ENCODE data around the gene NOS1AP.

Gene NOS1AP

GRCh38 chr1:162305969-162306368, 236.5 kb downstream of the NOS1AP start:
- no peak for DNase-seq

- peak; percentile 45 to 49 for DNase-seq
These were observed 240.8 kb downstream of the NOS1AP start for GRCh38 chr1:162310337-162310736.

GRCh38 chr1:162314206-162314605, 244.7 kb downstream of the NOS1AP start:
- DNase-seq = no peak

DNA sequence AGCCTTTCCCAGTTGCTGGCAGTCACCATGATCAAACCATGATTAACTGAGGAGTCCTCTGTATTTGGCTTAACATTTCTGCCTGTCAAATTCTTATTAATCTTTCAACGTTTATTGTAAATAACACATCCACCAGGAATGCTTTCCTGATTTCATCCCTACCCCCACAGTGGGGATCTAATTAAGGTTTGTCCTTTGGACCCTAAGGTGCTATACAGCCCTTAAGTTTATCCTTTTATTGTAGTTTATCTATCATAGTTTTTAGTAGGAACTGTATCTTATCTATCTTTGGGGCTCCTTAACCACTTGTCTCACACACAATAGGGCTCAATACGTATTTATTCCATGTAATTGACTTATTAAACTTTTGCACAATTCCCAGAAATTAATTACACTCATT, 246.2 kb downstream of the NOS1AP start:
- no peak for DNase-seq

GRCh38 chr1:162316187-162316586, 246.7 kb downstream of the NOS1AP start:
- no peak for DNase-seq

DNA sequence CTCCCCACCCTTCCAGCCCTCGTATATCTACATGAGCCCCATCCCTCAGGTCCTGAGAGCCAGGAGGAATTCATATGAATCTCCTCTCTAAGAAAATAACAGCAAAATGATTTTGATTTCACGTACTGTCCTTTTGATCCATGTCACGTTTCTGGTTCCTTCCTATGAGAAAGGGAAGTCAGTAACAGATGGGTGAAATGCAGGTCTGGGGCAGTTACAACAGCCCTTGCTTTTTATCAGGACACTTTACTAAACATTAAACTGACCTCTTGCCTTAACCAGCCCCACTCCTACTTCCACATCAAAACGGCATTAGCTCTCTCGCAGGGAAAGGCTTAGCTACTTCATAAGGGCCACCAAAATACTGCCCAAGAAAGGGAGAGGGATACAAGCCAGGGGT, 248.1 kb downstream of the NOS1AP start:
- peak in 1 of 2 experiments; percentile 6 for DNase-seq

DNA sequence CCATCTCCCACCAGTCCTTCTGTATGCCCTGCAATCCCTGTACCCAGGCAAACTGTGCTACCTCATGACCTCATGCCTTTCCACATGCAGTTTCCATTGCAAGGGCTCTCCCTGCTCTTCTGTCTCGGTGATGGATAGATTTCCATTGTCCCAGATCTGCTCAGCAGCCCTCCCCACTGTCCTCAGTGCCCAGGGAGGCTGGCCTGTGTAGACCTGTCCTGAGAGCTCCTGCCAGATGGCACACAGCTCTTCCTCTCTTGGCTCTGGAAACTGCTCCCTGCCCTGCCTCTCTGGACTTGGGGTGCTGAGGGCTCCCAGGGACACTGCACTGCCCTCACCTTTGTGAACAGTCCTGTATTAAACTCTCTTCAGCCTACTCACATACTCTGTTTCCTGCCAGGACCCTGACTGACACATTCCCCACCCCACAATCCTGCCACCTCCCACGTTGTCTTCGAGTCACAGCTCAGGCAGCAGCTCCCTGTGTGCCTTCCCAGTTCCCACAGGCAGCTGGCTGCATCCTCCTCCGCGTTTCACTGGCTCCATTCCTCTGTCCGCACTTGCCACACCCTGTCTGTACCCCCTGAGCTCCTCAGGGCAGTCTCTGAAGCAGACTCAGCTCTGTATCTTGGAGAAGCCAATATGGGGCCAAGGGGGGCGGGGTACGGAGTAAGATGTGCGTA, 250.1 kb downstream of the NOS1AP start:
- DNase-seq = no peak

DNA sequence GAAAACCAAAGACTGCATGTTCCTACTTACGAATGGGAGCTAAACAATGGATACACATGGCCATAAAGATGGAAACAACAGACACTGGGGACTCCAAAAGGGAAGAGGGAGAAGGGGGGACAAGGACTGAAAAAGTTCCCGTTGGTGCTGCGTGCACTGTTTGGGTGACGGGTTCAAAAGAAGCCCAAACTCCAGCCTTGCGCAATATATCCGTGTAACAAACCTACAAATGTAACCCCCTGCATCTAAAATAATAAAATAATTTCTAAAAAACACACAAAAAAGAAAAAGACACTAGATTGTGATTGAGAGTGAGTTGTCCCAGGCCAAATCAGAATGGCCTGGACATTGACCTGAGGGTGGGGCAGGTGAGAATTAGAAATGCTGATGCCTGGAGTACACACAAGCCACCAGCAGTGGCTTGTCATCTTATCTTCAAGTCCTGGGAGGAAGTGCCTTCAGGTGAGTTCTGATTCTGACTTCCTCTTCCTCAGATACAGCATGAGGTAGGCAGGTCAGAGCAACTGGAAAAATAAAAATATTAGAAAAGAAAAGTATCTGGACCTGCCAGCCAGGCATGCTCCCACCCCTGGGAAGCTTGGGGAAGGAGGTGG, 252.4 kb downstream of the NOS1AP start:
- no peak for DNase-seq

- DNase-seq = no peak
These were observed 253.5 kb downstream of the NOS1AP start for GRCh38 chr1:162323023-162323422.

GRCh38 chr1:162324396-162324795, 254.9 kb downstream of the NOS1AP start:
- DNase-seq = no peak

DNA sequence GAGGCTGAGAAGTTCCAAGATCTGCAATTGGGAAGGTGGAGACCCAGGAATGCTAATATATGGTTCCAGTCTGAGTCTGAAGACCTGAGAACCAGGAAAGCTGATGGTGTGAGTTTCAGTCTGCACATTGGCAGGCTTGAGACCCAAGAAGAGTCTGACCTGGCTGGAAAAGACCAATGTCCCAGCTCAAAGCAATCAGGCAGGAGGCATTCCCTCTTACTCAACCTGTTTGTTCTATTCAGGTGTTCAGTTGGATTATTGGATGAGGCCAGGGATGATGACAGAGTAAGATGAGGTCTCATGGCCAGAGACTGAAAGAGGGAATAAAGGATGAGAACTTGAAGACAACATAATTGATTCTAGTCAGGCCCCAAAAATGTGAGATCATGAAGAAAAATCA, 257.1 kb downstream of the NOS1AP start:
- no peak for DNase-seq

GRCh38 chr1:162327144-162327787, 257.8 kb downstream of the NOS1AP start:
- peak; percentile 77 to 84 for DNase-seq

GRCh38 chr1:162327788-162328165, 258.3 kb downstream of the NOS1AP start:
- peak; percentile 84 to 87 for DNase-seq

GRCh38 chr1:162328512-162328911, 259.0 kb downstream of the NOS1AP start:
- DNase-seq = no peak

GRCh38 chr1:162329826-162330225, 260.3 kb downstream of the NOS1AP start:
- no peak for DNase-seq

- no peak for DNase-seq
These were observed 264.5 kb downstream of the NOS1AP start for GRCh38 chr1:162333991-162334390.

- no peak for DNase-seq
These were observed 265.6 kb downstream of the NOS1AP start for GRCh38 chr1:162335126-162335525.

- no peak for DNase-seq
These were observed 267.3 kb downstream of the NOS1AP start for GRCh38 chr1:162336621-162337285.

GRCh38 chr1:162342452-162342983, 273.0 kb downstream of the NOS1AP start:
- no peak for DNase-seq

GRCh38 chr1:162343470-162343869, 274.0 kb downstream of the NOS1AP start:
- no peak for DNase-seq

- DNase-seq = no peak
These were observed 277.8 kb downstream of the NOS1AP start for GRCh38 chr1:162347281-162347680.

DNA sequence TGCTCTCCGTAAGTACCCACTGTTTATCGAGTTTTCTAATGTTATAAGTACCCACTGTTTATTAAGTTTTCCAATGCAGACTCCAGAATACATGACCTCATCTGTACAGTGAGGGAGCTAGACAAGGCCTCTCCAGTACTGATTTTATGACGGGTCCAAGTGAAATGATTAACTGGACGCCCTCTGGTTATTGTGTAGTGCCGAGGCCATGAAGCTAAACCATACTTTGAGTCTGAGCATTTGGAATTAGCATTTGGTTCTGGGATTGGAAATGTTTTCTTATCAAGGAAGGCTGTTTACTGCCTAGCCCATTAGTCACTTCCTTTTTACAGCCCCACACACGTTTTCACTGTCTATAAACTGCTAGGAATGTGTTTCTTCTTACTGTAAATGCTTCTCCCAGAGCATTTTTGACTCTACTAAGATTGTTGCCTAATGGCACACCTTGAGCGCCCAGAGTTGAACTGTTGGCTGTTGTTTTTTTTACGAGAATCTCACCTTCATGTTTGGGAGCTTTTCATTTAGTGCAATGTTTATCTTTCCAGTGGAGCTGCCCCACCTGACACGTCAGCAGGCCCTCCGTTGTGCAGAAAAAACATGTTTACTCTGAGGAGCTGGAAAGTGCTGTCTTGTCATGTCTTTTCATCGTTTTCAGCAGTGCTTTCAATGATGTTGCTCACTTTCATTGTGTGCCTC, 280.3 kb downstream of the NOS1AP start:
- no peak for DNase-seq
